GM23248 (cell line): ENCODE results near the gene TRIM37. TPM values are rescaled to one million over a fixed set of nuclear protein-coding genes. Genes with fewer than 3 reads are reported as not detected.
"Not testable (repeated sequence)": the region's sequence is repeated elsewhere in the genome, so short reads cannot be mapped to it uniquely, and the experiment has no call there.

Experiments
- DNase-seq: peaks from one replicate; pipeline ENCODE4 v3.0.0-alpha.2; 2015
- H2AFZ ChIP-seq: fragments of 200-600 bp; sonication (generic); 2 replicates; pipeline ENCODE4 v1.6.1; 2016; ENCODE audit warnings: antibody characterized with exemption
- H3F3A ChIP-seq: fragments of 200-600 bp; sonication (generic); 2 replicates; pipeline ENCODE4 v1.6.1; 2016; ENCODE audit warnings: mild to moderate bottlenecking, antibody characterized with exemption, mixed run types; ENCODE audit not compliant: insufficient read depth
- H3K27ac ChIP-seq: fragments of 200-600 bp; sonication (generic); 2 replicates; pipeline ENCODE4 v1.5.1; 2016; ENCODE audit warnings: mild to moderate bottlenecking
- H3K27me3 ChIP-seq: fragments of 200-600 bp; sonication (generic); replicated peaks from 2 replicates; pipeline ENCODE4 v1.6.1; 2016; ENCODE audit warnings: mild to moderate bottlenecking; ENCODE audit not compliant: insufficient read depth
- H3K36me3 ChIP-seq: fragments of 200-600 bp; sonication (generic); 2 replicates; pipeline ENCODE4 v1.6.1; 2016; ENCODE audit warnings: low read depth, mild to moderate bottlenecking
- H3K4me1 ChIP-seq: fragments of 200-600 bp; sonication (generic); 2 replicates; pipeline ENCODE4 v1.6.1; 2016; ENCODE audit warnings: mild to moderate bottlenecking; ENCODE audit not compliant: insufficient read depth
- H3K4me2 ChIP-seq: fragments of 200-600 bp; sonication (generic); one replicate; pipeline ENCODE4 v1.6.1; 2016; ENCODE audit warnings: mild to moderate bottlenecking; ENCODE audit not compliant: unreplicated experiment
- H3K4me3 ChIP-seq: fragments of 200-600 bp; sonication (generic); 2 replicates; pipeline ENCODE4 v1.5.1; 2016; ENCODE audit warnings: mild to moderate bottlenecking
- H3K79me2 ChIP-seq: fragments of 200-600 bp; sonication (generic); 2 replicates; pipeline ENCODE4 v1.6.1; 2016; ENCODE audit warnings: mild to moderate bottlenecking; ENCODE audit not compliant: insufficient read depth
- H3K9ac ChIP-seq: fragments of 200-600 bp; sonication (generic); 2 replicates; pipeline ENCODE4 v1.6.1; 2016; ENCODE audit warnings: mild to moderate bottlenecking
- H3K9me2 ChIP-seq: fragments of 200-600 bp; sonication (generic); 2 replicates; pipeline ENCODE4 v1.6.1; 2016; ENCODE audit warnings: mixed run types, mild to moderate bottlenecking, moderate library complexity; ENCODE audit not compliant: insufficient read depth
- H3K9me3 ChIP-seq: fragments of 200-600 bp; sonication (generic); one replicate; pipeline ENCODE4 v1.6.1; 2017; ENCODE audit warnings: low read depth
- H4K20me1 ChIP-seq: fragments of 200-600 bp; sonication (generic); 2 replicates; pipeline ENCODE4 v1.6.0; 2016; ENCODE audit not compliant: insufficient read depth
- EZH2 ChIP-seq: fragments of 200-600 bp; sonication (generic); IDR thresholded peaks from 2 replicates; pipeline ENCODE4 v1.6.1; 2018; ENCODE audit warnings: antibody characterized with exemption, mild to moderate bottlenecking; ENCODE audit not compliant: insufficient read depth, poor library complexity, severe bottlenecking
- EZH2phosphoT487 ChIP-seq: fragments of 200-600 bp; sonication (generic); IDR thresholded peaks from 2 replicates; pipeline ENCODE4 v1.6.1; 2018; ENCODE audit warnings: antibody characterized with exemption, moderate library complexity, mild to moderate bottlenecking, low read depth; ENCODE audit not compliant: insufficient read depth
- WGBS, 2 experiments: methylation state at CpG; one replicate each; pipeline ENCODE4 v1.1.6; 2015 to 2017; ENCODE audit warnings: low lambda C conversion rate in 2 of 2, low coverage in 1 of 2; ENCODE audit errors: missing lambda C conversion rate in 2 of 2; 5-methylcytosine and 5-hydroxymethylcytosine counted together
- in situ Hi-C: fragments of 300-500 bp; cut with MboI; formaldehyde crosslinking; loops from 2 replicates; pipeline ENCODE4 v1.15.0; 2020
- polyA plus RNA-seq: library from polyadenylated mRNA; unstranded; fragments of >200 nt; fragmentation: Nextera tagmentation; extraction: Ambion mirVana; gene quantifications from 2 replicates; pipeline ENCODE4 v1.2.1, GENCODE V29; 2016
- total RNA-seq: library from RNA; depleted of rRNA; stranded (reverse); fragments of >200 nt; shearing (Covaris generic); gene quantifications from 2 replicates; pipeline ENCODE4 v1.2.3, GENCODE V29; 2014

TRIM37 gene
- total and polyA plus RNA-seq, 2 experiments from 2014 or later: 17.1 to 23.7 TPM

GRCh38 chr17:59097876-59098275 lies 8.8 kb downstream of the TRIM37 start:
- H3K79me2 ChIP-seq: peaks cover 75% of the 10 kb centered on the region
- peaks cover 17% of the 10 kb centered on the region for H3K4me1 ChIP-seq
- no peaks in the 10 kb centered on the region for H3K27me3 ChIP-seq
- DNase-seq: no peak
- H4K20me1 ChIP-seq: no peaks in the 10 kb centered on the region
- no peak overlapping the region for H3K4me2 ChIP-seq
- in situ Hi-C loops: no loop called here
- no peak overlapping the region for H3K9ac ChIP-seq
- no peaks in the 10 kb centered on the region for H3K9me2 ChIP-seq
- peaks cover 16% of the 10 kb centered on the region for H3F3A ChIP-seq
- no peak overlapping the region for H3K4me3 ChIP-seq
- H3K27ac ChIP-seq: no peak overlapping the region
- no peak overlapping the region for H2AFZ ChIP-seq
- no peaks in the 10 kb centered on the region for H3K9me3 ChIP-seq
- H3K36me3 ChIP-seq: 0 out of 2 replicates have a peak, but pooled peaks cover 8% of the 10 kb centered on the region
- TF ChIP-seq EZH2phosphoT487 (no peak), EZH2 (no peak)

GRCh38 chr17:59094861-59095530 lies 11.7 kb downstream of the TRIM37 start:
- H2AFZ ChIP-seq: no peak overlapping the region
- no peak overlapping the region; the same call in 1 of the 2 replicates for H3K4me3 ChIP-seq
- peaks cover 65% of the 10 kb centered on the region for H3K79me2 ChIP-seq
- no peaks in the 10 kb centered on the region for H3K9me3 ChIP-seq
- peaks cover 4% of the 10 kb centered on the region; the same call in 1 of the 2 replicates for H3K36me3 ChIP-seq
- peak overlapping the region; percentile 66 for H3K4me2 ChIP-seq
- no peak for DNase-seq
- peaks cover 16% of the 10 kb centered on the region for H3F3A ChIP-seq
- peaks cover 18% of the 10 kb centered on the region for H3K4me1 ChIP-seq
- WGBS, 2 experiments: 96 to 98% methylated on average over 6 of the region's 6 CpGs
- in situ Hi-C loops: no loop called here
- H4K20me1 ChIP-seq: no peaks in the 10 kb centered on the region
- no peaks in the 10 kb centered on the region for H3K27me3 ChIP-seq
- H3K9me2 ChIP-seq: no peaks in the 10 kb centered on the region
- TF ChIP-seq EZH2 (no peak), EZH2phosphoT487 (no peak)
- peak overlapping the region; percentile 75 for H3K27ac ChIP-seq
- H3K9ac ChIP-seq: peak overlapping the region; percentile 60

GRCh38 chr17:59093702-59094231 lies 12.9 kb downstream of the TRIM37 start:
- Histone ChIP-seq H3K4me3 (peak overlapping the region; percentile 9; the same call in 1 of the 2 replicates), H3F3A (peaks cover 16% of the 10 kb centered on the region), H3K4me2 (peak overlapping the region; percentile 66), H3K9ac (peak overlapping the region; percentile 60), H3K9me3 (no peaks in the 10 kb centered on the region), H3K79me2 (peaks cover 57% of the 10 kb centered on the region), H3K4me1 (peaks cover 18% of the 10 kb centered on the region), H4K20me1 (no peaks in the 10 kb centered on the region), H2AFZ (0 out of 2 replicates have a peak overlapping the region, but pooled peaks have one; percentile 26), H3K27me3 (no peaks in the 10 kb centered on the region), H3K9me2 (no peaks in the 10 kb centered on the region), H3K27ac (peak overlapping the region; percentile 78), H3K36me3 (peaks cover 9% of the 10 kb centered on the region; the same call in 1 of the 2 replicates)
- WGBS, 2 experiments: 1 to 3% methylated on average over 8 of the region's 8 CpGs
- in situ Hi-C loops: no loop called here
- TF ChIP-seq EZH2: no peak
- TF ChIP-seq EZH2phosphoT487: no peak
- peak; percentile 89 for DNase-seq

GRCh38 chr17:59093145-59093701 lies 13.5 kb downstream of the TRIM37 start:
- no peaks in the 10 kb centered on the region for H3K27me3 ChIP-seq
- DNase-seq: no peak
- 0 out of 2 replicates have a peak overlapping the region, but pooled peaks have one; percentile 9 for H3K4me3 ChIP-seq
- peaks cover 52% of the 10 kb centered on the region for H3K79me2 ChIP-seq
- peaks cover 16% of the 10 kb centered on the region for H3F3A ChIP-seq
- TF ChIP-seq EZH2phosphoT487 (no peak), EZH2 (no peak)
- peaks cover 10% of the 10 kb centered on the region for H3K36me3 ChIP-seq
- in situ Hi-C loops: no loop called here
- H2AFZ ChIP-seq: 0 out of 2 replicates have a peak overlapping the region, but pooled peaks have one; percentile 26
- H3K27ac ChIP-seq: peak overlapping the region; percentile 78
- 71 to 73% methylated on average over 4 of the region's 4 CpGs for WGBS, 2 experiments
- H3K4me2 ChIP-seq: peak overlapping the region; percentile 39
- H3K9ac ChIP-seq: peak overlapping the region; percentile 52
- H3K9me2 ChIP-seq: no peaks in the 10 kb centered on the region
- H4K20me1 ChIP-seq: no peaks in the 10 kb centered on the region
- peaks cover 18% of the 10 kb centered on the region for H3K4me1 ChIP-seq
- no peaks in the 10 kb centered on the region for H3K9me3 ChIP-seq

- H2AFZ ChIP-seq, H4K20me1 ChIP-seq, H3K27ac ChIP-seq, DNase-seq, H3K4me3 ChIP-seq, in situ Hi-C loops, H3K9me3 ChIP-seq, H3K9ac ChIP-seq, H3K4me2 ChIP-seq, H3K27me3 ChIP-seq, H3K9me2 ChIP-seq: not testable (repeated sequence)
- Histone ChIP-seq H3K79me2 (peaks cover 27% of the 10 kb centered on the region), H3K4me1 (peaks cover 18% of the 10 kb centered on the region), H3F3A (peaks cover 16% of the 10 kb centered on the region), H3K36me3 (peaks cover 12% of the 10 kb centered on the region)
- WGBS, 2 experiments: 97 to 98% methylated on average over 12 of the region's 12 CpGs
These were observed 16.1 kb downstream of the TRIM37 start for GRCh38 chr17:59090593-59090992.
